ENCODE measurements around the gene GTPBP3. TPM values are rescaled to one million over a fixed set of nuclear protein-coding genes. Genes with fewer than 3 reads are reported as not detected.

GTPBP3 gene
- total RNA-seq, 1 experiment from 2014 or later: 62.9 TPM

- H4K8ac ChIP-seq (replicated peaks; ENCODE audit: insufficient read length, low read depth, low read length): no peak overlapping the region
- no peaks in the 10 kb centered on the region for H3K79me1 ChIP-seq (ENCODE audit: insufficient read depth, low read depth, low read length, poor library complexity, severe bottlenecking)
- H4K91ac ChIP-seq (ENCODE audit: insufficient read length, low read depth, low read length): no peak overlapping the region
- no peak overlapping the region for H3T11ph ChIP-seq (ENCODE audit: low read length)
- Mint-ChIP-seq H3K27ac (peak overlapping the region in 1 of 3 experiments; percentile 84; a peak in 1 of 7 replicates), H3K27me3 (ENCODE audit: low read depth) (peaks cover 6% of the 10 kb centered on the region), H3K9me3 (no peaks in the 10 kb centered on the region; a peak in 1 of 5 replicates), H3K4me3 (peak overlapping the region; percentile 52 to 75), H3K4me1 (peaks cover 11 to 35% of the 10 kb centered on the region in 2 experiments), H3K36me3 (ENCODE audit: insufficient read depth in 1 of 3, low read depth in 3 of 3) (peaks cover 13 to 45% (median 34%) of the 10 kb centered on the region in 3 experiments)
- no peak overlapping the region for H2BK20ac ChIP-seq (ENCODE audit: low read depth, low read length, poor library complexity, severe bottlenecking)
- H2BK15ac ChIP-seq (ENCODE audit: low read depth, low read length): no peak overlapping the region
- no CpG with 5 or more reads among the region's 51 CpGs for WGBS (ENCODE audit: extremely low coverage, insufficient read length, low lambda C conversion rate)
- H3K4me2 ChIP-seq (ENCODE audit: insufficient read depth, insufficient read length, low read length): no peak overlapping the region
- no peak overlapping the region for H3K14ac ChIP-seq (ENCODE audit: insufficient read depth, low read length)
- H3K23me2 ChIP-seq (ENCODE audit: insufficient read length, low read depth, low read length, poor library complexity, severe bottlenecking): peaks cover 13% of the 10 kb centered on the region
- no peaks in the 10 kb centered on the region for H3K79me2 ChIP-seq (ENCODE audit: insufficient read depth, low read length)
- no peak overlapping the region for H2BK120ac ChIP-seq (ENCODE audit: low read depth, low read length, poor library complexity, severe bottlenecking)
- no peak overlapping the region for H3K23ac ChIP-seq (ENCODE audit: insufficient read length, low read depth, low read length)
- H3K9ac ChIP-seq (ENCODE audit: extremely low read depth, insufficient read length, low read length): no peak overlapping the region
- H3K18ac ChIP-seq (ENCODE audit: insufficient read length, low read depth, low read length): no peak overlapping the region
- no peak overlapping the region for H3K4ac ChIP-seq (ENCODE audit: low read depth, low read length)
- H3K9me3 ChIP-seq (ENCODE audit: control insufficient read depth, low read depth, low read length): no peaks in the 10 kb centered on the region
- DNase-seq: no peak
- no peak overlapping the region for H2AFZ ChIP-seq (ENCODE audit: low read length)
- no peaks in the 10 kb centered on the region for H3K27me3 ChIP-seq (ENCODE audit: insufficient read depth, low read length)
- H3K56ac ChIP-seq (ENCODE audit: insufficient read length, low read depth, low read length): no peak overlapping the region
- H3K4me1 ChIP-seq (ENCODE audit: insufficient read depth, low read length): no peaks in the 10 kb centered on the region
- H2AK5ac ChIP-seq (ENCODE audit: insufficient read length, low read length): no peak overlapping the region
- H2BK12ac ChIP-seq (ENCODE audit: insufficient read length, low read depth, low read length): no peak overlapping the region
- H2BK5ac ChIP-seq (ENCODE audit: insufficient read length, low read length): no peak overlapping the region
- no peak overlapping the region for H3K27ac ChIP-seq (ENCODE audit: insufficient read length, low read depth, low read length)
- TF ChIP-seq CTCF (conservative IDR thresholded peaks at IDR 0.05): no peak
- no peaks in the 10 kb centered on the region for H4K20me1 ChIP-seq (ENCODE audit: control insufficient read depth, insufficient read depth, insufficient read length)
- H4K5ac ChIP-seq (ENCODE audit: insufficient read length, low read depth, low read length): no peak overlapping the region
Observed at GRCh38 chr19:17329366-17330261, 7.7 kb upstream of the GTPBP3 start.

Data from H9 (cell line).